Keratinocyte (primary cell): Measurements from ENCODE around the gene NOL12. TPM values are rescaled to one million over a fixed set of nuclear protein-coding genes. Genes with fewer than 3 reads are reported as not detected.

ENCODE experiments used
- DNase-seq: peaks from one replicate; pipeline ENCODE4 v3.0.0-alpha.2; 2011; ENCODE audit warnings: low read depth, missing footprints, low spot score
- FAIRE-seq: peaks from 2 replicates; lab custom pipeline; 2011; peaks lifted over from hg19 to GRCh38; lab: Jason Lieb, UNC
- H2AFZ ChIP-seq: 2 replicates; pipeline ENCODE4 v1.6.0; 2012; ENCODE audit warnings: low read length, control low read depth, inconsistent platforms; ENCODE audit not compliant: control insufficient read depth
- H3K27ac ChIP-seq: 2 replicates; pipeline ENCODE4 v1.5.1; 2011; ENCODE audit warnings: low read length; ENCODE audit not compliant: control insufficient read depth, insufficient read depth
- H3K27me3 ChIP-seq: 3 replicates; pipeline ENCODE4 v1.6.0; 2011; ENCODE audit warnings: low read length; ENCODE audit not compliant: control insufficient read depth, insufficient read depth; ENCODE audit errors: extremely low read depth
- H3K36me3 ChIP-seq, 2 experiments: 2 replicates in 1 of 2; 3 replicates in 1 of 2; pipeline ENCODE4 v1.5.1; 2011; ENCODE audit warnings: low read length in 2 of 2, mild to moderate bottlenecking in 1 of 2; ENCODE audit not compliant: control insufficient read depth in 2 of 2, insufficient read depth in 2 of 2; ENCODE audit errors: extremely low read depth in 1 of 2
- H3K4me1 ChIP-seq: 3 replicates; pipeline ENCODE4 v1.5.1; 2011; ENCODE audit warnings: low read length; ENCODE audit not compliant: control insufficient read depth, insufficient read depth; ENCODE audit errors: extremely low read depth
- H3K4me2 ChIP-seq: 3 replicates; pipeline ENCODE4 v1.6.0; 2011; ENCODE audit warnings: low read depth, low read length; ENCODE audit not compliant: control insufficient read depth, insufficient read depth; ENCODE audit errors: extremely low read depth
- H3K4me3 ChIP-seq, 3 experiments: fragments of 200-600 bp in 1 of 3; sonication (generic) in 1 of 3; 2 replicates in 2 of 3; 3 replicates in 1 of 3; pipeline ENCODE4 v1.5.1; 2011 to 2016; ENCODE audit warnings: low read length in 3 of 3, mild to moderate bottlenecking in 3 of 3, control low read depth in 2 of 3, inconsistent platforms in 1 of 3, low read depth in 1 of 3, mixed read lengths in 1 of 3, mixed run types in 1 of 3, moderate library complexity in 1 of 3; ENCODE audit not compliant: control insufficient read depth in 2 of 3, insufficient read depth in 2 of 3; ENCODE audit errors: extremely low read depth in 1 of 3
- H3K79me2 ChIP-seq: 2 replicates; pipeline ENCODE4 v1.6.0; 2012; ENCODE audit warnings: low read length; ENCODE audit not compliant: control insufficient read depth, insufficient read depth
- H3K9ac ChIP-seq: 3 replicates; pipeline ENCODE4 v1.6.0; 2011; ENCODE audit warnings: low read length; ENCODE audit not compliant: control insufficient read depth, insufficient read depth; ENCODE audit errors: extremely low read depth
- H3K9me1 ChIP-seq: 3 replicates; pipeline ENCODE4 v1.6.0; 2011; ENCODE audit warnings: low read length; ENCODE audit not compliant: control insufficient read depth, insufficient read depth; ENCODE audit errors: extremely low read depth
- H3K9me3 ChIP-seq: 2 replicates; pipeline ENCODE4 v1.5.1; 2012; ENCODE audit warnings: low read depth, low read length; ENCODE audit not compliant: control insufficient read depth
- H4K20me1 ChIP-seq: 3 replicates; pipeline ENCODE4 v1.6.0; 2011; ENCODE audit warnings: low read length; ENCODE audit not compliant: control insufficient read depth, insufficient read depth; ENCODE audit errors: extremely low read depth
- CTCF ChIP-seq, 3 experiments: IDR thresholded peaks in 1 of 3; conservative IDR thresholded peaks in 1 of 3; optimal IDR thresholded peaks in 1 of 3; 2 replicates in 2 of 3; 3 replicates in 1 of 3; pipeline versions ENCODE3 to v1.5.1; 2011; ENCODE audit warnings: low read length in 3 of 3, mild to moderate bottlenecking in 3 of 3, moderate library complexity in 2 of 3, control low read depth in 1 of 3, inconsistent platforms in 1 of 3; ENCODE audit not compliant: insufficient read depth in 2 of 3; ENCODE audit errors: extremely low read depth in 1 of 3
- EZH2 ChIP-seq: IDR thresholded peaks from one replicate; pipeline ENCODE4 v1.6.1; 2012; ENCODE audit warnings: inconsistent platforms, mild to moderate bottlenecking, low read length, moderate library complexity
- dilution Hi-C: fragments of 300-500 bp; cut with MboI; formaldehyde crosslinking; loops from one replicate; pipeline ENCODE4 v1.7.0; 2020; ENCODE audit warnings: low sequenced_read_pairs; ENCODE audit not compliant: extremely low pct_ligation_motif_present
- polyA plus RNA-seq, 5 experiments: library from polyadenylated mRNA; depleted of rRNA in 3 of 5; stranded (reverse) in 3 of 5; stranded (forward) in 1 of 5; unstranded in 1 of 5; fragments of >200 nt; gene quantifications; 1 replicate in 1 of 5; 2 replicates in 3 of 5; 3 replicates in 1 of 5; pipeline versions ENCODE4 v1.2.1 to v1.2.3, GENCODE V29; 2011 to 2012; ENCODE audit warnings: missing spikeins in 2 of 5, low read depth in 1 of 5, low replicate concordance in 1 of 5

The NOL12 gene
- polyA plus RNA-seq, 1 donor (not counting 4 experiments of a cell fraction or from before 2014, with no cell fraction given), result 23.8 TPM

- no peaks in the 10 kb centered on the region for H3K27me3 ChIP-seq
- H2AFZ ChIP-seq, result no peak overlapping the region
- DNase-seq, result no peak
- H3K9me1 ChIP-seq, result no peaks in the 10 kb centered on the region
- H3K36me3 ChIP-seq, result no peaks in the 10 kb centered on the region
- H3K4me3 ChIP-seq, result peak overlapping the region in 2 of 3 experiments; percentile 65 to 77
- dilution Hi-C loops, result no loop called here
- H4K20me1 ChIP-seq, result peaks cover 3% of the 10 kb centered on the region
- peak overlapping the region; percentile 98 for H3K4me2 ChIP-seq
- peak; percentile 41 for FAIRE-seq
- H3K9me3 ChIP-seq, result no peaks in the 10 kb centered on the region
- peaks cover 23% of the 10 kb centered on the region for H3K79me2 ChIP-seq
- TF ChIP-seq CTCF (optimal IDR thresholded peaks at IDR 0.05 in 1 of 3, IDR thresholded peaks at IDR 0.05 in 1 of 3, conservative IDR thresholded peaks at IDR 0.05 in 1 of 3; ENCODE audit: extremely low read depth in 1 of 3, insufficient read depth in 2 of 3, low read length in 3 of 3) (no peak), EZH2 (no peak)
- H3K27ac ChIP-seq, result no peak overlapping the region
- peak overlapping the region; percentile 50 for H3K9ac ChIP-seq
- peaks cover 20% of the 10 kb centered on the region for H3K4me1 ChIP-seq
These were observed 26.0 kb upstream of the NOL12 start for GRCh38 chr22:37659897-37660708.

GRCh38 chr22:37660709-37661045, 25.5 kb upstream of the NOL12 start:
- Histone ChIP-seq H3K4me1 (peaks cover 20% of the 10 kb centered on the region), H3K9me1 (no peaks in the 10 kb centered on the region), H3K27me3 (no peaks in the 10 kb centered on the region), H3K4me2 (no peak overlapping the region), H3K4me3 (no peak overlapping the region), H2AFZ (no peak overlapping the region), H4K20me1 (peaks cover 3% of the 10 kb centered on the region), H3K79me2 (peaks cover 23% of the 10 kb centered on the region), H3K27ac (no peak overlapping the region), H3K9me3 (no peaks in the 10 kb centered on the region), H3K36me3 (peaks cover 1% of the 10 kb centered on the region in 2 experiments), H3K9ac (no peak overlapping the region)
- TF ChIP-seq EZH2 (no peak), CTCF (optimal IDR thresholded peaks at IDR 0.05 in 1 of 3, IDR thresholded peaks at IDR 0.05 in 1 of 3, conservative IDR thresholded peaks at IDR 0.05 in 1 of 3; ENCODE audit: extremely low read depth in 1 of 3, insufficient read depth in 2 of 3, low read length in 3 of 3) (no peak)
- DNase-seq, result no peak
- dilution Hi-C loops, result no loop called here
- no peak for FAIRE-seq
